GM12891 (cell line): ENCODE results near the gene ARHGEF1.
"Not testable (repeated sequence)": the region's sequence is repeated elsewhere in the genome, so short reads cannot be mapped to it uniquely, and the experiment has no call there.

Experiments used
- PAX5 ChIP-seq: IDR thresholded peaks from 2 replicates; pipeline ENCODE4 v1.6.1; 2011; ENCODE audit warnings: low read length, moderate library complexity, mild to moderate bottlenecking; ENCODE audit not compliant: insufficient read depth, severe bottlenecking
- POLR2A ChIP-seq: IDR thresholded peaks from 2 replicates; pipeline ENCODE4 v1.6.1; 2011; ENCODE audit warnings: low read depth, low read length, control low read depth
- POLR2AphosphoS5 ChIP-seq: IDR thresholded peaks from 2 replicates; pipeline ENCODE4 v1.6.1; 2011; ENCODE audit warnings: low read depth, low read length, control low read depth
- POU2F2 ChIP-seq: IDR thresholded peaks from 2 replicates; pipeline ENCODE4 v1.6.1; 2011; ENCODE audit warnings: low read depth, mild to moderate bottlenecking, control low read depth, low read length, moderate library complexity
- SPI1 ChIP-seq: IDR thresholded peaks from 2 replicates; pipeline ENCODE4 v1.6.1; 2011; ENCODE audit warnings: low read depth, low read length, control low read depth
- TAF1 ChIP-seq: IDR thresholded peaks from 2 replicates; pipeline ENCODE4 v1.6.1; 2011; ENCODE audit warnings: low read depth, low read length, control low read depth

- TF ChIP-seq POLR2A, POLR2AphosphoS5, TAF1, SPI1, PAX5, POU2F2: not testable (repeated sequence)
These were observed 7.0 kb upstream of the ARHGEF1 start for GRCh38 chr19:41875973-41876372.
